Measurements from ENCODE around the gene CTSW.

The CTSW gene

DNA sequence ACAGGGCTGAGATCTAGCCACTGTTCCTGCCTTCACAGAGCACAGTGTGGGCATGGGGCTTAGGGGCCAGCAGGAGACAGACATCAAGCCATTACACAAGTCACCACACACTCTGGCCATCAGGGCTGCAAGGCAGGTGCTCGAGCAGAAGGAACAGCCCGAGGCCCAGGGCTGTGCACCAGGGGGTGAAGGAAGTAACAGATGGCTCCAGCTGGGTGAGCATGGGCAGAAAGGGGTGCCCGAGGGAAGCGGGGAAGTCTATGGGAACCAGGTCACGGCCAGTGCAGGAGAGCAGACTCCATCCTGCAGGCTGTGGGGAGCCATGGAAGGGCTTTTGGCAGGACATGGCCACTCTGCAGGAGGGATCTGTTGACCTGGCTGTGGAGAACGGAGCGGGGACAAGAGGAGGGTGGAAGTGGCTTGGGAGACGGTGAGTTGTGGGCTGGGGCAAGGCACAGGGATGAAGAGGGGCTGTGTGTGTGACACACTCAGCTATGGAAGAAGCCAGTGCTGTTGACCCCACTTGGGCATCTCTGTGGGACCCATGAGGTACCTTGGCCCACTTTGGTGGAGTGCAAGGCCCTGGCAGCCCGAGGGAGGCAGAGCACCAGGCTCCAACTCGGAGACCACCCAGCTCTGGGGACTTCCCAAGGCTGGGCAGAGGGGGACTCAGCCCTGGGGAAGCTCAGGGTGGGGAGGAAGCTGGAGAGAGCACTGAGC lies 35.6 kb downstream of the CTSW start:
- TF ChIP-seq ZIC2 (tag by site-specific recombination; IDR thresholded peaks at IDR 0.05) (peak; percentile 71), ZNF341 (tag by site-specific recombination; IDR thresholded peaks at IDR 0.05; ENCODE audit: low read depth) (peak; percentile 30; the same call in 1 of the 2 replicates), REPIN1 (tag by site-specific recombination; IDR thresholded peaks at IDR 0.05; ENCODE audit: low read depth) (no peak)
- ChIA-PET POLR2A (interaction anchor here (1.2 to 2.3 kb wide), 9 partner anchors 12 to 57 kb away, joined by 3 to 19 read pairs (median 6); partner anchors contain the start of genes CCDC85B, CFL1, FIBP and FOSL1), CTCF (interaction anchor here (0.6 to 11.8 kb wide), 5 partner anchors 13 to 1065 kb away, joined by 3 to 189 read pairs (median 4); partner anchors contain the start of genes AP5B1, CCDC85B and FIBP)
- Histone ChIP-seq H3K4me1 (ENCODE audit: control insufficient read depth, insufficient read depth, low read length) (no peaks in the 10 kb centered on the region; the same call in 1 of the 2 replicates), H3K9me3 (ENCODE audit: control insufficient read depth, insufficient read depth, low read depth, low read length) (no peaks in the 10 kb centered on the region), H3K27ac (ENCODE audit: extremely low read depth, low read depth, low read length) (no peak overlapping the region), H3K4me3 (ENCODE audit: low read depth, low read length) (no peak overlapping the region), H3K36me3 (ENCODE audit: control insufficient read depth in 2 of 2, insufficient read depth in 1 of 2, low read length in 2 of 2) (no peaks in the 10 kb centered on the region)

DNA sequence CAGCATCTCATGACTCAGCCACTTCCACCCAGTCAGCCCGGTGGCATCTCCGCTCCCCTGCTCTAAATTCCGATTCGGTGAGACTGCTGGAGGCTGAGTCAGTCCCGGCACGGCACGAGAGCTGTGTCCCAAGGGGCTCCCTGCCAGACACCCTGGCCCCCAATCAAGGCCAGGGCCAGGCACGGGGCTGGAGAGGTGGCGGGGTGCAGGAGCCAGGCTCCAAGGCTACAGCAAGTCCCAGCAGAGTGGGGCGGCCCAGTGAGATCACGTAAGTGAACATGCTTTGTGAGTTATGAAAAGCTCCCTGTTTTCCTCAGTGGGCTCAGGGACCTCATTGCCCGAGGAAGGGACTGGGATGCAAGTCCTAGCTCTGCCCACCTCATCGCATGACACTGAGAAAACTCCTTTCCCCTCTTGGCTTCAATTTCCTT lies 36.2 kb downstream of the CTSW start:
- Histone ChIP-seq H3K4me3 (ENCODE audit: low read depth, low read length) (no peak overlapping the region), H3K9me3 (ENCODE audit: control insufficient read depth, insufficient read depth, low read depth, low read length) (no peaks in the 10 kb centered on the region), H3K4me1 (ENCODE audit: control insufficient read depth, insufficient read depth, low read length) (no peaks in the 10 kb centered on the region; the same call in 1 of the 2 replicates), H3K27ac (ENCODE audit: extremely low read depth, low read depth, low read length) (no peak overlapping the region), H3K36me3 (ENCODE audit: control insufficient read depth in 2 of 2, insufficient read depth in 1 of 2, low read length in 2 of 2) (no peaks in the 10 kb centered on the region)
- ChIA-PET CTCF (interaction anchor here (0.6 to 11.8 kb wide), 3 partner anchors 14 to 120 kb away, joined by 3 to 189 read pairs (median 5); partner anchors contain the start of genes CCDC85B and FIBP), POLR2A (interaction anchor here (1.2 to 2.3 kb wide), 9 partner anchors 12 to 58 kb away, joined by 3 to 19 read pairs (median 6); partner anchors contain the start of genes CCDC85B, CFL1, FIBP and FOSL1)
- TF ChIP-seq ZNF184 (tag by site-specific recombination; IDR thresholded peaks at IDR 0.05) (0 out of 2 replicates have a peak, but pooled peaks have one; percentile 30), BCL11A (tag by site-specific recombination; IDR thresholded peaks at IDR 0.05; ENCODE audit: low read depth) (0 out of 2 replicates have a peak, but pooled peaks have one; percentile 26), WT1 (tag by site-specific recombination; IDR thresholded peaks at IDR 0.05) (peak; percentile 35; the same call in 1 of the 2 replicates), SETDB1 (IDR thresholded peaks at IDR 0.05; ENCODE audit: insufficient read length, low read length) (no peak), ZNF324 (tag by site-specific recombination; IDR thresholded peaks at IDR 0.05) (peak; percentile 34; the same call in 1 of the 2 replicates), ZNF571 (tag by site-specific recombination; IDR thresholded peaks at IDR 0.05) (no peak), ZXDB (tag by site-specific recombination; IDR thresholded peaks at IDR 0.05) (peak; percentile 48; the same call in 1 of the 2 replicates), ZNF555 (tag by site-specific recombination; conservative IDR thresholded peaks at IDR 0.05) (no peak), ZNF404 (tag by site-specific recombination; IDR thresholded peaks at IDR 0.05) (no peak), KLF10 (tag by site-specific recombination; IDR thresholded peaks at IDR 0.05) (peak; percentile 47; the same call in 1 of the 2 replicates), ZNF341 (tag by site-specific recombination; IDR thresholded peaks at IDR 0.05; ENCODE audit: low read depth) (no peak), SP7 (tag by site-specific recombination; IDR thresholded peaks at IDR 0.05) (peak; percentile 85), ZFP37 (tag by site-specific recombination; IDR thresholded peaks at IDR 0.05) (0 out of 2 replicates have a peak, but pooled peaks have one; percentile 45)
- TF ChIP-seq, protein P1, sequence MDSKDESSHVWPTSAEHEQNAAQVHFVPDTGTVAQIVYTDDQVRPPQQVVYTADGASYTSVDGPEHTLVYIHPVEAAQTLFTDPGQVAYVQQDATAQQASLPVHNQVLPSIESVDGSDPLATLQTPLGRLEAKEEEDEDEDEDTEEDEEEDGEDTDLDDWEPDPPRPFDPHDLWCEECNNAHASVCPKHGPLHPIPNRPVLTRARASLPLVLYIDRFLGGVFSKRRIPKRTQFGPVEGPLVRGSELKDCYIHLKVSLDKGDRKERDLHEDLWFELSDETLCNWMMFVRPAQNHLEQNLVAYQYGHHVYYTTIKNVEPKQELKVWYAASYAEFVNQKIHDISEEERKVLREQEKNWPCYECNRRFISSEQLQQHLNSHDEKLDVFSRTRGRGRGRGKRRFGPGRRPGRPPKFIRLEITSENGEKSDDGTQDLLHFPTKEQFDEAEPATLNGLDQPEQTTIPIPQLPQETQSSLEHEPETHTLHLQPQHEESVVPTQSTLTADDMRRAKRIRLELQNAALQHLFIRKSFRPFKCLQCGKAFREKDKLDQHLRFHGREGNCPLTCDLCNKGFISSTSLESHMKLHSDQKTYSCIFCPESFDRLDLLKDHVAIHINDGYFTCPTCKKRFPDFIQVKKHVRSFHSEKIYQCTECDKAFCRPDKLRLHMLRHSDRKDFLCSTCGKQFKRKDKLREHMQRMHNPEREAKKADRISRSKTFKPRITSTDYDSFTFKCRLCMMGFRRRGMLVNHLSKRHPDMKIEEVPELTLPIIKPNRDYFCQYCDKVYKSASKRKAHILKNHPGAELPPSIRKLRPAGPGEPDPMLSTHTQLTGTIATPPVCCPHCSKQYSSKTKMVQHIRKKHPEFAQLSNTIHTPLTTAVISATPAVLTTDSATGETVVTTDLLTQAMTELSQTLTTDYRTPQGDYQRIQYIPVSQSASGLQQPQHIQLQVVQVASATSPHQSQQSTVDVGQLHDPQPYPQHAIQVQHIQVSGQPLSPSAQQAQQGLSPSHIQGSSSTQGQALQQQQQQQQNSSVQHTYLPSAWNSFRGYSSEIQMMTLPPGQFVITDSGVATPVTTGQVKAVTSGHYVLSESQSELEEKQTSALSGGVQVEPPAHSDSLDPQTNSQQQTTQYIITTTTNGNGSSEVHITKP (tag by site-specific recombination; IDR thresholded peaks at IDR 0.05), result peak; percentile 79
- TF ChIP-seq, protein P2, sequence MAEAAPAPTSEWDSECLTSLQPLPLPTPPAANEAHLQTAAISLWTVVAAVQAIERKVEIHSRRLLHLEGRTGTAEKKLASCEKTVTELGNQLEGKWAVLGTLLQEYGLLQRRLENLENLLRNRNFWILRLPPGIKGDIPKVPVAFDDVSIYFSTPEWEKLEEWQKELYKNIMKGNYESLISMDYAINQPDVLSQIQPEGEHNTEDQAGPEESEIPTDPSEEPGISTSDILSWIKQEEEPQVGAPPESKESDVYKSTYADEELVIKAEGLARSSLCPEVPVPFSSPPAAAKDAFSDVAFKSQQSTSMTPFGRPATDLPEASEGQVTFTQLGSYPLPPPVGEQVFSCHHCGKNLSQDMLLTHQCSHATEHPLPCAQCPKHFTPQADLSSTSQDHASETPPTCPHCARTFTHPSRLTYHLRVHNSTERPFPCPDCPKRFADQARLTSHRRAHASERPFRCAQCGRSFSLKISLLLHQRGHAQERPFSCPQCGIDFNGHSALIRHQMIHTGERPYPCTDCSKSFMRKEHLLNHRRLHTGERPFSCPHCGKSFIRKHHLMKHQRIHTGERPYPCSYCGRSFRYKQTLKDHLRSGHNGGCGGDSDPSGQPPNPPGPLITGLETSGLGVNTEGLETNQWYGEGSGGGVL (tag by site-specific recombination; IDR thresholded peaks at IDR 0.05), result peak; percentile 28; the same call in 1 of the 2 replicates
- TF ChIP-seq, protein P3, sequence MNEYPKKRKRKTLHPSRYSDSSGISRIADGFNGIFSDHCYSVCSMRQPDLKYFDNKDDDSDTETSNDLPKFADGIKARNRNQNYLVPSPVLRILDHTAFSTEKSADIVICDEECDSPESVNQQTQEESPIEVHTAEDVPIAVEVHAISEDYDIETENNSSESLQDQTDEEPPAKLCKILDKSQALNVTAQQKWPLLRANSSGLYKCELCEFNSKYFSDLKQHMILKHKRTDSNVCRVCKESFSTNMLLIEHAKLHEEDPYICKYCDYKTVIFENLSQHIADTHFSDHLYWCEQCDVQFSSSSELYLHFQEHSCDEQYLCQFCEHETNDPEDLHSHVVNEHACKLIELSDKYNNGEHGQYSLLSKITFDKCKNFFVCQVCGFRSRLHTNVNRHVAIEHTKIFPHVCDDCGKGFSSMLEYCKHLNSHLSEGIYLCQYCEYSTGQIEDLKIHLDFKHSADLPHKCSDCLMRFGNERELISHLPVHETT (tag by site-specific recombination; IDR thresholded peaks at IDR 0.05), result peak; percentile 76; the same call in 1 of the 2 replicates
- TF ChIP-seq, protein P4, sequence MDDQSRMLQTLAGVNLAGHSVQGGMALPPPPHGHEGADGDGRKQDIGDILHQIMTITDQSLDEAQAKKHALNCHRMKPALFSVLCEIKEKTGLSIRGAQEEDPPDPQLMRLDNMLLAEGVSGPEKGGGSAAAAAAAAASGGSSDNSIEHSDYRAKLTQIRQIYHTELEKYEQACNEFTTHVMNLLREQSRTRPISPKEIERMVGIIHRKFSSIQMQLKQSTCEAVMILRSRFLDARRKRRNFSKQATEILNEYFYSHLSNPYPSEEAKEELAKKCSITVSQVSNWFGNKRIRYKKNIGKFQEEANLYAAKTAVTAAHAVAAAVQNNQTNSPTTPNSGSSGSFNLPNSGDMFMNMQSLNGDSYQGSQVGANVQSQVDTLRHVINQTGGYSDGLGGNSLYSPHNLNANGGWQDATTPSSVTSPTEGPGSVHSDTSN (CRISPR knock-in tag; IDR thresholded peaks at IDR 0.05), result no peak
- TF ChIP-seq, protein P5, sequence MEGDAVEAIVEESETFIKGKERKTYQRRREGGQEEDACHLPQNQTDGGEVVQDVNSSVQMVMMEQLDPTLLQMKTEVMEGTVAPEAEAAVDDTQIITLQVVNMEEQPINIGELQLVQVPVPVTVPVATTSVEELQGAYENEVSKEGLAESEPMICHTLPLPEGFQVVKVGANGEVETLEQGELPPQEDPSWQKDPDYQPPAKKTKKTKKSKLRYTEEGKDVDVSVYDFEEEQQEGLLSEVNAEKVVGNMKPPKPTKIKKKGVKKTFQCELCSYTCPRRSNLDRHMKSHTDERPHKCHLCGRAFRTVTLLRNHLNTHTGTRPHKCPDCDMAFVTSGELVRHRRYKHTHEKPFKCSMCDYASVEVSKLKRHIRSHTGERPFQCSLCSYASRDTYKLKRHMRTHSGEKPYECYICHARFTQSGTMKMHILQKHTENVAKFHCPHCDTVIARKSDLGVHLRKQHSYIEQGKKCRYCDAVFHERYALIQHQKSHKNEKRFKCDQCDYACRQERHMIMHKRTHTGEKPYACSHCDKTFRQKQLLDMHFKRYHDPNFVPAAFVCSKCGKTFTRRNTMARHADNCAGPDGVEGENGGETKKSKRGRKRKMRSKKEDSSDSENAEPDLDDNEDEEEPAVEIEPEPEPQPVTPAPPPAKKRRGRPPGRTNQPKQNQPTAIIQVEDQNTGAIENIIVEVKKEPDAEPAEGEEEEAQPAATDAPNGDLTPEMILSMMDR (tag by site-specific recombination; IDR thresholded peaks at IDR 0.05), result no peak

Data from HEK293 (cell line).